SK-N-SH (cell line): Measurements from ENCODE around the gene MEPE. TPM values are rescaled to one million over a fixed set of nuclear protein-coding genes. Genes with fewer than 3 reads are reported as not detected.

ENCODE experiments used
- CTCF ChIA-PET: fragments of 300-600, 350-600 bp; formaldehyde crosslinking; extraction: SDS; loops from one replicate; lab custom pipeline; 2021; lab: Yijun Ruan, JAX
- POLR2A ChIA-PET: fragments of 350-600 bp; sonication (Branson Sonifier 250); formaldehyde crosslinking; extraction: SDS; loops from one replicate; lab custom pipeline; 2020; ENCODE audit warnings: antibody characterized with exemption, inconsistent platforms; lab: Yijun Ruan, JAX
- DNase-seq: peaks from one replicate; pipeline ENCODE4 v3.0.0; 2012
- H2AFZ ChIP-seq: fragments of 200-600 bp; sonication (generic); 2 replicates; pipeline ENCODE4 v1.8.1; 2016; ENCODE audit warnings: antibody characterized with exemption, mild to moderate bottlenecking, low read depth
- H3F3A ChIP-seq: fragments of 200-600 bp; sonication (generic); replicated peaks from 2 replicates; pipeline ENCODE3; 2016; ENCODE audit warnings: antibody characterized with exemption, mild to moderate bottlenecking; ENCODE audit not compliant: insufficient read depth
- H3K27ac ChIP-seq, 2 experiments: fragments of 200-500 bp in 1 of 2; fragments of 200-600 bp in 1 of 2; sonication (Bioruptor generic) in 1 of 2; sonication (generic), shearing (Covaris generic) in 1 of 2; 2 replicates each; pipeline versions ENCODE4 v1.5.1 to v1.6.1; 2014 to 2016; ENCODE audit warnings: low read depth in 2 of 2, inconsistent platforms in 1 of 2, low read length in 1 of 2, mild to moderate bottlenecking in 1 of 2, mixed read lengths in 1 of 2
- H3K27me3 ChIP-seq: fragments of 200-600 bp; sonication (generic), shearing (Covaris generic); 2 replicates; pipeline ENCODE4 v1.6.1; 2016; ENCODE audit warnings: mixed run types; ENCODE audit not compliant: insufficient read depth
- H3K36me3 ChIP-seq, 2 experiments: fragments of 200-500 bp in 1 of 2; fragments of 200-600 bp in 1 of 2; sonication (Bioruptor generic) in 1 of 2; sonication (generic) in 1 of 2; replicated peaks in 1 of 2; 2 replicates each; pipeline versions ENCODE3 to v1.5.1; 2014 to 2016; ENCODE audit warnings: low read length in 1 of 2, mild to moderate bottlenecking in 1 of 2; ENCODE audit not compliant: insufficient read depth in 2 of 2, control insufficient read depth in 1 of 2
- H3K4me1 ChIP-seq, 2 experiments: fragments of 200-500 bp in 1 of 2; fragments of 200-600 bp in 1 of 2; sonication (Bioruptor generic) in 1 of 2; sonication (generic), shearing (Covaris generic) in 1 of 2; 2 replicates each; pipeline versions ENCODE4 v1.5.1 to v1.6.1; 2014 to 2016; ENCODE audit warnings: low read depth in 1 of 2, low read length in 1 of 2, mixed run types in 1 of 2; ENCODE audit not compliant: insufficient read depth in 2 of 2, control insufficient read depth in 1 of 2
- H3K4me2 ChIP-seq: fragments of 200-600 bp; sonication (generic), shearing (Covaris generic); 2 replicates; pipeline ENCODE4 v1.6.1; 2017; ENCODE audit warnings: mixed run types
- H3K4me3 ChIP-seq, 2 experiments: fragments of 200-500 bp in 1 of 2; fragments of 200-600 bp in 1 of 2; sonication (Bioruptor generic) in 1 of 2; sonication (generic), shearing (Covaris generic) in 1 of 2; 2 replicates each; pipeline versions ENCODE4 v1.5.1 to v1.8.1; 2014 to 2016; ENCODE audit warnings: low read depth in 2 of 2, inconsistent platforms in 1 of 2, low read length in 1 of 2, mild to moderate bottlenecking in 1 of 2, mixed read lengths in 1 of 2, moderate library complexity in 1 of 2
- H3K79me2 ChIP-seq: fragments of 200-600 bp; sonication (generic); 2 replicates; pipeline ENCODE4 v1.8.1; 2017; ENCODE audit warnings: mild to moderate bottlenecking; ENCODE audit not compliant: insufficient read depth
- H3K9ac ChIP-seq: fragments of 200-600 bp; sonication (generic); 2 replicates; pipeline ENCODE4 v1.6.1; 2017; ENCODE audit warnings: mixed run types
- H3K9me2 ChIP-seq: fragments of 200-600 bp; sonication (generic); 2 replicates; pipeline ENCODE4 v1.6.1; 2017; ENCODE audit warnings: mixed run types
- H3K9me3 ChIP-seq: fragments of 200-600 bp; sonication (generic); 2 replicates; pipeline ENCODE4 v1.6.1; 2017; ENCODE audit warnings: mixed run types, mild to moderate bottlenecking, moderate library complexity
- H4K20me1 ChIP-seq: fragments of 200-600 bp; sonication (generic); 2 replicates; pipeline ENCODE4 v1.6.1; 2017; ENCODE audit warnings: mild to moderate bottlenecking, mixed run types; ENCODE audit not compliant: insufficient read depth
- CTCF ChIP-seq: fragments of 200-600 bp; sonication (generic); IDR thresholded peaks from 2 replicates; pipeline ENCODE4 v1.6.1; 2017; ENCODE audit warnings: antibody characterized with exemption, mild to moderate bottlenecking, moderate library complexity
- ELF1 ChIP-seq: IDR thresholded peaks from 2 replicates; pipeline ENCODE4 v1.4.0; 2012
- EZH2phosphoT487 ChIP-seq: fragments of 200-600 bp; sonication (generic); IDR thresholded peaks from 2 replicates; pipeline ENCODE4 v1.6.1; 2017; ENCODE audit warnings: low read depth, mixed run types, mild to moderate bottlenecking, antibody characterized with exemption, moderate library complexity, borderline replicate concordance
- MXI1 ChIP-seq: IDR thresholded peaks from 2 replicates; pipeline ENCODE4 v1.6.1; 2012; ENCODE audit warnings: mild to moderate bottlenecking, low read depth, low read length, improper control_type of control experiment
- POLR2AphosphoS5 ChIP-seq: IDR thresholded peaks from 2 replicates; pipeline ENCODE4 v1.6.1; 2012; ENCODE audit warnings: low read depth, low read length
- REST ChIP-seq: IDR thresholded peaks from 2 replicates; pipeline ENCODE4 v1.6.1; 2012; ENCODE audit warnings: mild to moderate bottlenecking, low read depth, low read length, moderate library complexity
- TAF1 ChIP-seq: IDR thresholded peaks from 2 replicates; pipeline ENCODE4 v1.6.1; 2012; ENCODE audit warnings: low read depth, mild to moderate bottlenecking, low read length, moderate library complexity, borderline replicate concordance
- TEAD4 ChIP-seq: IDR thresholded peaks from 2 replicates; pipeline ENCODE4 v1.4.0; 2012; ENCODE audit warnings: mild to moderate bottlenecking, borderline replicate concordance; ENCODE audit not compliant: insufficient read depth
- WGBS: methylation state at CpG from one replicate; pipeline ENCODE4 v1.1.6; 2017; ENCODE audit warnings: low lambda C conversion rate; 5-methylcytosine and 5-hydroxymethylcytosine counted together
- polyA plus RNA-seq, 3 experiments: library from polyadenylated mRNA; depleted of rRNA; stranded (reverse); fragments of >200 nt; gene quantifications; 2 replicates each; pipeline ENCODE4 v1.2.3, GENCODE V29; 2012

Gene MEPE
- polyA plus RNA-seq, 1 of the 3 experiments (the other 2 are of a cell fraction): not detected

GRCh38 chr4:87881115-87881514 lies 48.3 kb downstream of the MEPE start:
- CTCF ChIA-PET: no interaction called here
- no peak for DNase-seq

More at GRCh38 chr4:87881115-87881514, 48.3 kb downstream of the MEPE start:
- no peaks in the 10 kb centered on the region for H3K79me2 ChIP-seq
- no peaks in the 10 kb centered on the region for H3K9me2 ChIP-seq
- no peaks in the 10 kb centered on the region for H3K36me3 ChIP-seq
- no peak overlapping the region for H3K27ac ChIP-seq
- no peaks in the 10 kb centered on the region for H3K27me3 ChIP-seq
- no peak overlapping the region for H3K4me3 ChIP-seq
- TF ChIP-seq REST (no peak), EZH2phosphoT487 (no peak), ELF1 (no peak), TEAD4 (no peak), POLR2AphosphoS5 (no peak), CTCF (no peak), TAF1 (no peak), MXI1 (no peak)
- TF ChIP-seq, all 33 proteins: peak for 0
- Histone ChIP-seq H3K4me2 (no peak overlapping the region), H3K9ac (no peak overlapping the region), H3K4me1 (peaks cover 0 to 3% of the 10 kb centered on the region in 2 experiments; a peak in 2 of 4 replicates), H3F3A (no peaks in the 10 kb centered on the region), H3K9me3 (no peaks in the 10 kb centered on the region), H4K20me1 (no peaks in the 10 kb centered on the region), H2AFZ (no peak overlapping the region)
- POLR2A ChIA-PET: no interaction called here
- WGBS: 21% methylated on average over 1 of the region's 1 CpG
